GM19239 (cell line): ENCODE data around the gene POLR2A.
A peak's percentile ranks its signal among the peaks of the same experiment; 100 is the strongest.

Experiments used
- DNase-seq: peaks from one replicate; pipeline ENCODE4 v3.0.0; 2011; ENCODE audit warnings: low spot score; ENCODE audit not compliant: insufficient read length
- FAIRE-seq: peaks from 2 replicates; lab custom pipeline; 2011; peaks lifted over from hg19 to GRCh38; lab: Jason Lieb, UNC

The POLR2A gene

DNA sequence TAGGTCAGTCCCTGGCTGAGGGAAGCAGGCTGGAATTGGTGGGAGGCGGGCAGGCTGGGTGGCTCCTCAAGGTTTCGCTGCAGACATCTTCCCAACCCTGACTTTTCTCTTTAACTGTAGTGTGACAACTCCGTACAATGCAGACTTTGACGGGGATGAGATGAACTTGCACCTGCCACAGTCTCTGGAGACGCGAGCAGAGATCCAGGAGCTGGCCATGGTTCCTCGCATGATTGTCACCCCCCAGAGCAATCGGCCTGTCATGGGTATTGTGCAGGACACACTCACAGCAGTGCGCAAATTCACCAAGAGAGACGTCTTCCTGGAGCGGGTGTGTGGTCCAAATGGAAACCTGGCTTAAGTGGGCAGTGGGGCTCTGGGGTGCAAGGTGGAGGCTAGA, 15.0 kb downstream of the POLR2A start:
- FAIRE-seq, result no peak

DNA sequence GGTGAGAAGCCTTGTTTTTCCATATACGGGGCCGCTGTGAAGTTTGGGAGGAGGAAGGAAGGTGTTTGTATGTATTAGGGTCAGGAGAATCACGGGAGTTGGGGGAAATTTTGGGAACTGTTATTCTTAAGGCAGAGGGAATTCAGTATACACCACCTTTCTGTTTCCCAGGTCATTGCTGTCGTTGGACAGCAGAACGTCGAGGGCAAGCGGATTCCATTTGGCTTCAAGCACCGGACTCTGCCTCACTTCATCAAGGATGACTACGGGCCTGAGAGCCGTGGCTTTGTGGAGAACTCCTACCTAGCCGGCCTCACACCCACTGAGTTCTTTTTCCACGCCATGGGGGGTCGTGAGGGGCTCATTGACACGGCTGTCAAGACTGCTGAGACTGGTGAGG, 17.6 kb downstream of the POLR2A start:
- no peak for FAIRE-seq
- no peak for DNase-seq

More for the DNA sequence above, 15.0 kb downstream of the POLR2A start:
- DNase-seq, result no peak

DNA sequence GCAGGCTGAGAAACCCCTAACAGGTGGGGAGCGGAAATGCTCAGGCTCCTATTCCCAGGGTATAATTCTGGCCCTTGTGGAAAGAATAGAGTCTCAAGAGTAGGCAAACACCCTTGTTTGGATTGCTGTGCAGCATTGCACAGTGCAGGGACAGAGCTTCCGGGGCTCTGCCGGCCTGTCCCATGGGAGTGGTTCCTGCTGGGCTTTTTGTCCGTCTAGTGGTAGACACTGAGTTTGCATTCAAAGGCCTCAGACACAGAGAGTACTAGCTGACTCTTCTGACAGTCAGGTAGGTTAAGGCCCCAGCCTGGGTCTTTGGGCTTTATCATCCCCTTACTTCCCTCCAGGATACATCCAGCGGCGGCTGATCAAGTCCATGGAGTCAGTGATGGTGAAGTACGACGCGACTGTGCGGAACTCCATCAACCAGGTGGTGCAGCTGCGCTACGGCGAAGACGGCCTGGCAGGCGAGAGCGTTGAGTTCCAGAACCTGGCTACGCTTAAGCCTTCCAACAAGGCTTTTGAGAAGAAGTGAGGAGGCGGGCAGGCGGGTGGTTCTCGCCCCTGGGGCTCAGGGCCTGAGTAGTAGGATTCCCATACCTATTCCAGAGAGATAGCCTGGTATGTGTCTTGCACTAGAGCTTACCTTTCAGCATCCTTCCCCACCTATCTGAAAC, 18.1 kb downstream of the POLR2A start:
- DNase-seq, result no peak
- no peak for FAIRE-seq

DNA sequence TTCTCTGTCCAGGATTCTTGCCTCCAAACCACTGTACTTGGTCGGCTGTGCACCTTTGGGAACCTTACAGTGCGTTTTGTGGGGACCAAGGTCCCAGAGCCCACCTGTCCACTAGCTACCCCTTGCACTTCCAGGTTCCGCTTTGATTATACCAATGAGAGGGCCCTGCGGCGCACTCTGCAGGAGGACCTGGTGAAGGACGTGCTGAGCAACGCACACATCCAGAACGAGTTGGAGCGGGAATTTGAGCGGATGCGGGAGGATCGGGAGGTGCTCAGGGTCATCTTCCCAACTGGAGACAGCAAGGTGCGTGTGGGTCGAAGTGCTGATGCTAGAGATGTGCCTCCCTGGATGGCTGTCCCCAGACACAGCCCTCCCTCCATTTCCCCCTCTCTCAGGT, 18.8 kb downstream of the POLR2A start:
- FAIRE-seq (no peak), DNase-seq (no peak)

DNA sequence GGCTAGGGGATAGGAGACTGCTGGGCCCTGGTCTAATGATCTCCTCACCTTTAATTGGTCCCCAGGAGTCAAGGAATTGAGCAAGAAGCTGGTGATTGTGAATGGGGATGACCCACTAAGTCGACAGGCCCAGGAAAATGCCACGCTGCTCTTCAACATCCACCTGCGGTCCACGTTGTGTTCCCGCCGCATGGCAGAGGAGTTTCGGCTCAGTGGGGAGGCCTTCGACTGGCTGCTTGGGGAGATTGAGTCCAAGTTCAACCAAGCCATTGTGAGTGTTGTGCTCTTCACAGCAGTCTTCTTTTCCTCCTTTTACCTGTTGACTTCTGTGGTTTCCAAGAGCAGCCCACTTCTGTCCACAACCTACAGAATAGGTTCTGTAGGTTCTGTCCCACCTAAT, 19.4 kb downstream of the POLR2A start:
- FAIRE-seq, result no peak
- no peak for DNase-seq

DNA sequence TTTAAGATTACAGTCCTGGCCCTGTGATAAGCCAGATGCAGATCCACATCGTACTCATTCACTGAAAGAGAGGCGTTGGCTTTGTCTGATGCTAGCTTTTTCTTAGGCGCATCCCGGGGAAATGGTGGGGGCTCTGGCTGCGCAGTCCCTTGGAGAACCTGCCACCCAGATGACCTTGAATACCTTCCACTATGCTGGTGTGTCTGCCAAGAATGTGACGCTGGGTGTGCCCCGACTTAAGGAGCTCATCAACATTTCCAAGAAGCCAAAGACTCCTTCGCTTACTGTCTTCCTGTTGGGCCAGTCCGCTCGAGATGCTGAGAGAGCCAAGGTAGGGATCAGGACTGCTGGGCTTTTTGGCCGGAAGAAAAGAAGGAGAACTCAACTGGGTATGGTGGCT, 24.0 kb downstream of the POLR2A start:
- FAIRE-seq (no peak), DNase-seq (no peak)

DNA sequence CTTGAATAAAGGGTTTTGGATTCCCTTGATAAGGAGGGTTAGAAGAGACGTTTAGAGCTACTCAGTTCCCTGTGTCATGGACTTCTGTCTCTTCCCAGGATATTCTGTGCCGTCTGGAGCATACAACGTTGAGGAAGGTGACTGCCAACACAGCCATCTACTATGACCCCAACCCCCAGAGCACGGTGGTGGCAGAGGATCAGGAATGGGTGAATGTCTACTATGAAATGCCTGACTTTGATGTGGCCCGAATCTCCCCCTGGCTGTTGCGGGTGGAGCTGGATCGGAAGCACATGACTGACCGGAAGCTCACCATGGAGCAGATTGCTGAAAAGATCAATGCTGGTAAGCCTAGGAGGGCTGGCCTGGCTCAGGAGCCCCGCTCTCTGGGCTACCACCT, 24.7 kb downstream of the POLR2A start:
- no peak for FAIRE-seq
- DNase-seq, result no peak

DNA sequence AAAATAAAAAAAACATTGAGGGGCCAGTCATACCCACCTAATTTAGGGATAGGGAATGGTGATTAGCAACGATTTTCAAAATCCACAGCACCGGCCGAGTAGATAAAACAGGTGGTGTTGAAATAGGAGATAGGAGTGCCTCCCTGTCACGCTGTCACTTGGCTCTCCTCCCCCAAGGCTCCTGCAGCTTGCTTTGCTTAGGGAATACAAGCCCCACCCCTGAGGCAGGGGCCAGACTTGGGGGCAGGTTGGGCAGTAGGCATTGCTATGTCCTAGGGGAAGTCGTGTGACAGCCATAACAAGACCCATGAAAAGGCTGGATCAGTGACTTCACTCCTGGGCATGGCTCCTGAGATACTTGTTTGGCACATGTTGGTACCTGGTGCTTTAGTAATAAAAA, 25.8 kb downstream of the POLR2A start:
- DNase-seq, result no peak

DNA sequence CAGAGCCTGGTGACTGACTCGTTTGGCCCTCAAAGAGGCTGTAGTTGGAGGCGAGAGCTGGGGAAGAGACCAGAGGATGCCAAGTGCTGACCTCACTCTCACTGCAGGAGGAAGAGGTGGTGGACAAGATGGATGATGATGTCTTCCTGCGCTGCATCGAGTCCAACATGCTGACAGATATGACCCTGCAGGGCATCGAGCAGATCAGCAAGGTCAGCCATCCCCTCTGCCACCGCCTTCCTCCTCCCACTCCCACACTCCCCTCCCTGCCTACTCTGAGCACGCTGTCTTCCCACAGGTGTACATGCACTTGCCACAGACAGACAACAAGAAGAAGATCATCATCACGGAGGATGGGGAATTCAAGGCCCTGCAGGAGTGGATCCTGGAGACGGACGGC, 26.9 kb downstream of the POLR2A start:
- no peak for DNase-seq
- FAIRE-seq, result no peak

More for the DNA sequence above, 25.8 kb downstream of the POLR2A start:
- no peak for FAIRE-seq

DNA sequence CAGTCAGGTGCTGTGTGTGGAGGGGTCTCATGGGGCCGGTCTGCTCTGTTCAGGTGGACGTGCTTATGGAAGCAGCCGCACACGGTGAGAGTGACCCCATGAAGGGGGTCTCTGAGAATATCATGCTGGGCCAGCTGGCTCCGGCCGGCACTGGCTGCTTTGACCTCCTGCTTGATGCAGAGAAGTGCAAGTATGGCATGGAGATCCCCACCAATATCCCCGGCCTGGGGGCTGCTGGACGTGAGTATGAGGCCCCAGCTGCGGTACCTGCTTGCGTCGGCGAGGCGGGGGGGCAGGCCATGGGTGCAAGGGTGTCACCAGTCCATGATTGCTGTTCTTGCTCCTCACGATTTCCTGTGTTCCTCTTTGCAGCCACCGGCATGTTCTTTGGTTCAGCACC, 27.9 kb downstream of the POLR2A start:
- FAIRE-seq, result no peak

DNA sequence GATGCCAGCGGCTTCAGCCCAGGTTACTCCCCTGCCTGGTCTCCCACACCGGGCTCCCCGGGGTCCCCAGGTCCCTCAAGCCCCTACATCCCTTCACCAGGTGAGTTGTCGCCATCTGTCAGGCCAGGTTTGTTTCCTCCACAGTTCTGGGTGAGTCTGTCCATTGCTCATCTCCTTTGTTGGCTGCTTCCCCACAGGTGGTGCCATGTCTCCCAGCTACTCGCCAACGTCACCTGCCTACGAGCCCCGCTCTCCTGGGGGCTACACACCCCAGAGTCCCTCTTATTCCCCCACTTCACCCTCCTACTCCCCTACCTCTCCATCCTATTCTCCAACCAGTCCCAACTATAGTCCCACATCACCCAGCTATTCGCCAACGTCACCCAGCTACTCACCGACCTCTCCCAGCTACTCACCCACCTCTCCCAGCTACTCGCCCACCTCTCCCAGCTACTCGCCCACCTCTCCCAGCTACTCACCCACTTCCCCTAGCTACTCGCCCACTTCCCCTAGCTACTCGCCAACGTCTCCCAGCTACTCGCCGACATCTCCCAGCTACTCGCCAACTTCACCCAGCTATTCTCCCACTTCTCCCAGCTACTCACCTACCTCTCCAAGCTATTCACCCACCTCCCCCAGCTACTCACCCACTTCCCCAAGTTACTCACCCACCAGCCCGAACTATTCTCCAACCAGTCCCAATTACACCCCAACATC, 28.8 kb downstream of the POLR2A start:
- no peak for FAIRE-seq
- DNase-seq, result no peak

More for the DNA sequence above, 27.9 kb downstream of the POLR2A start:
- no peak for DNase-seq

DNA sequence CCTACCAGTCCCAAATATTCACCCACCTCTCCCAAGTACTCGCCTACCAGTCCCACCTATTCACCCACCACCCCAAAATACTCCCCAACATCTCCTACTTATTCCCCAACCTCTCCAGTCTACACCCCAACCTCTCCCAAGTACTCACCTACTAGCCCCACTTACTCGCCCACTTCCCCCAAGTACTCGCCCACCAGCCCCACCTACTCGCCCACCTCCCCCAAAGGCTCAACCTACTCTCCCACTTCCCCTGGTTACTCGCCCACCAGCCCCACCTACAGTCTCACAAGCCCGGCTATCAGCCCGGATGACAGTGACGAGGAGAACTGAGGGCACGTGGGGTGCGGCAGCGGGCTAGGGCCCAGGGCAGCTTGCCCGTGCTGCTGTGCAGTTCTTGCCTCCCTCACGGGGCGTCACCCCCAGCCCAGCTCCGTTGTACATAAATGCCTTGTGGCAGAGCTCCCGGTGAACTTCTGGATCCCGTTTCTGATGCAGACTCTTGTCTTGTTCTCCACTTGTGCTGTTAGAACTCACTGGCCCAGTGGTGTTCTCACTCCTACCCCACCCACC, 29.8 kb downstream of the POLR2A start:
- no peak for DNase-seq
- FAIRE-seq, result no peak

DNA sequence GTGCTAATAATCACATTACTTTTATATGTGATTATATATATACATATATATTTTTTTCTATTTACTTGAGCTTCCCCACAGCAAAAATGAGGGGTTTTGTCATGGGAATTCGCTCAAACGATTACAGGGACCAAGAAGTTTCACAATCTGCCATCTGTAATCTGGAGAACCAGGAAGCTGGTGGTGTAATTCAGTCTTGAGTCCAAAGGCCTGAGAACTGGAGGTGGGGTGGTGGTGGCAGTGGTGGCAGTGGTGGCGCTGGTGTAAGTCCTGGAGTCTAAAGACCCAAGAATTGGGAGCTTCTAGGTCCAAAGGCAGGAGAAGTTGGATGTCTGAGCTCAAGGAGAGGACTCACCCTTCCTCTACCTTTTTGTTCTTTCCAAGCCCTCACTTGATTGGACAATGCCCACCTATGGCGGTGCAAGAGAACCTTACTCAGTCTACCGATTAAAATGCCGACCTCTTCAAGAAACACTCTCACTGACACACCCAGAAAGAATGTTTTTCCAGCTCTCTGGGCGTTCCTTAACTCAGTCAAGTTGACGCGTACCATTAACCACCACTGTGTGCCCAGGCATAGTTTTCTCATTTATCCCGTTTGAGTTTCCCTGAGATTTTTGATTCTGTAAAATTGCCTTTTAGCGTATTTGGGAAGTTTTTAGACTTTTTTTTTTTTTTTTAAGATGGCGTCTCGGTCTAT, 31.9 kb downstream of the POLR2A start:
- no peak for FAIRE-seq
- DNase-seq, result no peak

DNA sequence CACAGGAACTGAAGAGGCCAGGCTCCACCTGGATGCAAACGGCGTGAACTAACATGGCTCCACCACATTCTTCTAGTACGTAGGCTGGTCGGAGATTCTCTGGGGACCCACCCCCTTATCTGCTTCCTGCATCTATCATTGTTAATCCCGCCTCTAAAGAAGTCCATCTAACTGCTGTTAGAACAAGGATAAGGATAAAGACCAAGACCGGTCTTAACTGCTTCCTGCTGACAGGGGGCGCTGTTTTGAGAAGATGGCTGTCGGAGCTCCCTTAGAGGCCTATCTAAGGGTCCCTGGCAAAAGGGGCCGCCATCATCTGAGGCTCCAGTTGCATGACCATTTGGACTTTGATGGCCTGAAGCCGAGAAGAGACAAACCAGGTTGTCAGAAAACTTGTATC, 38.9 kb downstream of the POLR2A start:
- DNase-seq (no peak), FAIRE-seq (peak; percentile 89)

DNA sequence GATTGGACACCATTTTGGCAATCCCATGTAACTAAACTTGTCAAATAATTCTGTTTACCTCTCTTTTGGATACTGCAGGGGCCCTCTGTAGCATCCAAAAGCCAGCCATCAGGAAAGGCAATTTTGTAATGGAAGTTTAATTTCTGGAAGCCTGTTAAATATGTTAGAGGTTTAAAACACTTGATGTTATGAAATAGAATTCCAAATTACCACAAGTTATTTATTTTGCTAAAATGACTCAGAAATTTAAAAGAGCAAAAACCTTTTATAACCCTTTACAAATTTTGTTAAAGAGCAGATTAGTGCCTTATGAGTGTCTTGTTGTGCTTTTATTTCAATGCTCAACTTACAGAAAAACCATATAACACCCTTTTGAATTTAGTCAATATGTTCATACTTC, 44.7 kb downstream of the POLR2A start:
- no peak for FAIRE-seq
- DNase-seq, result no peak

DNA sequence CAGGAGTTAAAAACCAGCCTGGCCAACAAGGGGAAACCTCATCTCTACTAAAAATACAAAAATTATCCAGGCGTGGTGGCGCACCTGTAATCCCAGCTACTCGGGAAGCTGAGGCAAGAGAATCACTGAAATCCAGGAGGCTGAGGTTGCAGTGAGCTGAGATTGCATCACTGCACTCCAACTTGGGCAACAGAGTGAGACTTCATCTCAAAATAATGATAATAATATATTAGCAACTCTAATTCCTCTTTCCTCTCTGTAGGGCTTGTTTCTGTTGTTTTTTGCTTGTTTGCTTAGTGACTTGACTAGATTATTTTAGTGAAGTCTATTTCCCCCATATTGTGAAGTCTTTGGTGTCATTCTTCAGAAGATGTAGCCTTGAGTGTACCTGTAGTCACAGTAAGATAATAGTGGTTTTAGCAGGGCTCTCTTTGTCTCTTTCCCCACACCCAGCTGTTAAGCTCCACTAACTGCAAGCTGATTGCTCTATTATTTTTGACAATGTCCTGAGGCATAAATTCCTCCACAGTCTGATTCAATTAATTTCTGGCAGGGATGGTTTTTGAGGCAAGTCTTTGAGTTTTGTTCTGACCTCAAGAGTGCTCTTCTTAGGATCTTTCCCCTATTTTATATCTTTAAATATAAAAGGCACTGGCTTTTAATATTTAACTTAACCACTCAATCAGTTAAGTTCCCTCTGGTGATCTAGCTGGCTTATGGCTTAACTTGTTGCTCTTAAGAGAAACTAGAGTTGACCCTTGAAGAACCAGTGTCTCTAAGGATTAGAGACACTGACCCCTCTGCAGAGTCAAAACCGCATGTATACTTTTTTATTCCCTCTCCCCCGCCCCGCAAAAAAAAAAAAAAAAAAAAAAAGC, 46.1 kb downstream of the POLR2A start:
- no peak for DNase-seq
- FAIRE-seq, result peak; percentile 60

DNA sequence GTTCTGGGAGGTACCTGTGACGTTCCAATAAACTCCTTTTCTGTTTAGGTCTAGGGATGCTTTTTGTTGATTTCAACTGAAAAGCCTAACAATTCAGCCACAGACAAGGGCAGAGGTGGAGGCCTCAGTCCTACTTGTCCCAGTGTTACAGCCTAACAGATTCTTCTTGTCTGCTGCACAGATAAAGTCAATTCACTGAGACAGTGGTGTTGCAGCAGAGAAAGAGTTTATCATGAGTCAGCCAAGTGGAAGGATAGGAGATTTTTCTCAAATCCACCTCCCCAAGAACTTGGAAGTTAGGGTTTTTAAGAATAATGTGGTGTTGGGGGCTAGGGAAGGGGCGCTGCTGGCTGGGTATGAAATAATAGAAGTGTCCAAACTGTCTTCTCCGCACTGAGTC, 53.9 kb downstream of the POLR2A start:
- DNase-seq (no peak), FAIRE-seq (no peak)

DNA sequence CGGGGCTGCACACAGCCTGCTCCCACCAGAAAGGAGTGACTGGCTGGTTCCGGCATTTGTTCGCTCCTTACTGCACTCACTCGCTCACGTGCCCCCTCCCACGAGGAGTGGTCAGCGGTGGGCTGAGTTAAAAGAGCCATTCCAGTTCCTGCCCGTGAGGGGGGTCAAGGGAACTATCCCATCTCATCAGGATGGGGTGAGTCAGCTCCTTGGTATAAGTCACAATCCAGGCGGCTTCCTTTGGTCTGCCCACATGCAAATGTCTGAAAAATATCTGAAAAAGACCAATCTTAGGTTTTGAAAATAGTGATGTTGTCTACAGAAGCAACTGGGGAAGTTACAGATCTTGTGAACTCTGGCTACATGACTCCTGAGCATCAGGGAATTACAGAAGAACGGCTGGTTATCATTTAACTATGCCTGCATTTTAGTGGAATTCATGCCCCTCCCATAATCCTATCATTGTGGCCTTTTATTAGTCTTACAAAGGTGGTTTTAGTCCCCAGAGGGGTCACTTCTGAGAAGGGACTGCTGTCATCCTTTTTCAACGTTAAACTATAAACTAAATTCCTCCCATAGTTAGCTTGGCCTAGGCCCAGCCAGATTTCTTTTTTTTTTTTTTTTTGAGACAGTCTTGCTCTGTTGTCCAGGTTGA, 54.9 kb downstream of the POLR2A start:
- DNase-seq (no peak), FAIRE-seq (no peak)

DNA sequence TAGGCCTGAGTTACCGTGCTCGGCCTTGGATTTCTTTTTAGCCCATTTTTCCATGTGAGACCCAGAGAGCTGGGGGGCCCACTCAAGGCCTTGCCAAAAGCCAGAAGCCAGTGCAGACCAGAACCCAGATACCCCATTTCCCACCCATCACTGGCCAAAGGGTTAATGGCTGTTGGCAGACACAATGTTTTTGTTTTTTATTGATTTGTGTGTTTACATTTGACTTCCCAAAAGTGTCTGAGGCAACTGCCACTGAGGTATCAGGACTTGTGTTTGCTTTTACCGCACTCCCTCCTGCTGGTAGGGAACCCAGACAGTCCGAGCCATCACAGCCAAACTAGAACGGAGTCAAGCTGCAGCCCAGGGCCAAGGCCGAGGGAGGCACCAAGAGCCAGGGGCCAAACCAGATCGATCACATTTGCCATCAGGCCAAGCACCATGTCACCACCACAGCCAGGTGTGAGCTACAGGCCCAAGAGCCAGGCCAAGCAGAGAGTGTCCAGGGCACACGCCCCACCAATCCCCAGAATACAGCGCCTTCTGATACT, 57.0 kb downstream of the POLR2A start:
- no peak for DNase-seq
- FAIRE-seq, result no peak
